Astrocyte of the hippocampus (primary cell): ENCODE results near the gene FIGLA.
"Not testable (repeated sequence)": the region's sequence is repeated elsewhere in the genome, so short reads cannot be mapped to it uniquely, and the experiment has no call there.

Source experiments
- DNase-seq: peaks from one replicate; pipeline ENCODE4 v3.0.0; 2011; ENCODE audit warnings: low read depth, low spot score

FIGLA gene

DNA sequence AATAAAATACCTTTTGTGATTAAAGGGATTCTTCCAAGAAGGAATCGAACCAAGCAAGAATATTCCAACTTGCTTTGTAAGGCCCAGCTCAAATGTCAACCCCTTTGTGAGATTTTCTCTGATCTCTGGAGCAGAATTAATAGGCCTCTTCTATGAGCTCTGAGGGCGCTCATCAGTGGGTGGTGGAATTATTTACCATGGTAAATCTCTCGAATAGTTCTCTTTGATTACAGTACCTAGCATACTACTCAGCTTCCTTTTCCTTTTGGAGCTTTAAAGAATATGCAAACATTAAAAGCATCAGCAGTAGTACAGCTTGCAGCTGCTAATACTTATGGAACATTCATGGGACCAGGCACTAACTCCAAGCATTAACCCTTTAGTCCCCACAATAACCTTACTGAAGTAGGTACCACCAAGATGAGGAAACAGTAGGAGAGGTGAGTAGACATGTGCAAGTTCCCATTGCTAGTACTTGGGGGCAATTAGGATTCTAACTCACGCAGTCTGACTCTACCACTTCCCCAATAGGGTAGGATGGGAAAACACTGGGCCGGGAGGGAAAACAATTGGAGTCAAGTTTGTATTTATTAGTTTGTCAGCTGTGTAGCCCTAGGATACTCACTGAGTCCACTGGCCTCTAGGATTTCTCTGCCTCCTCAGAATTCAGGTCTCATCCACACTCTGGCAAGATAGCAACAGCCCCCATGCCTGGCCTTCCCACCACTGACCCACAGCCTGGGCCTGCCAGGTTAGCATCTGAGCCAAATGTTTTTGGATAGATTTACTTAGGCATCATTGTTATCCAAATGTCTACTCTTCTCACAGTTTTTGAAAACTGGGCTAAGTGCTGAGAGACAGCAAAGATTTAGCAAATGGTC is 44.1 kb downstream of the FIGLA start:
- peak; percentile 67 for DNase-seq

- no peak for DNase-seq
These were observed 45.1 kb downstream of the FIGLA start for GRCh38 chr2:70745276-70745825.

GRCh38 chr2:70744397-70744796 is 46.0 kb downstream of the FIGLA start:
- no peak for DNase-seq

- no peak for DNase-seq
These were observed 46.8 kb downstream of the FIGLA start for GRCh38 chr2:70743677-70744076.

DNA sequence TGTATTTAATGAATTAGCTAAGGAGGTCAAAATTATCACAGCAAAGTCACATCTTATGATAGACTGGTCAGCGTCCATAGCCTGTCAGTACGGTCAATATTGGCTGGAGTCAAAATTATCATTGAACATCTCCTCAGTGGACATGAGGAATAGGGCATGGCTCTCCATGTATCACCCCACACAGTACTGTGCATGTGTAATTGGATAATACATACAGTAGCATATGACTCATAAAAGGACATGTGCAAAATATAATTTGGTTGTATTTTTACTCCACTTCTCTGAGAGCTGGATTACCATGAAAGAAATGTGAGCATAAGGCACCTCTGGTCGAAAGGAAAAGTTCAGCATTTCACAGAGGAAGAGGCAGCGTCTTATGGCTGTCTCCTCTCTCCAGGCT is 47.4 kb downstream of the FIGLA start:
- no peak for DNase-seq

GRCh38 chr2:70739492-70739891 is 51.0 kb downstream of the FIGLA start:
- DNase-seq: not testable (repeated sequence)

DNA sequence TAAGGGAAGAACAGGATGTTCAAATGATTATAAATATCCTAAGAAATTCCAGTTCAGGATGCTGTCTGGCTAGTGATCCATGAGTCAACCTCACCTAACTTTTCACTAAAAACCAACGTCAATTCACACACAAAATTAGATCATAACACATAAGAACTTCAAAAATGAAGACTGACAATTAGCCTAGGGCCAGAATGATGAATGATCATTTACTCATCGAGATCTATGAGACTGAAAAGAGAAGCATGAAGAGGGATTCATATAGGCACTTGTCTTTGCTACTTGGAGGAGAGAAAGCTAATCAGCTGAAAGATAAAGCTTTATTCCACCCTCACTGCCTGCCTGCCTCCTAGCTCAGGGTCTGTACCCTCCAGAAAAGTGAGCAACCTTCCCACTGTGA is 52.3 kb downstream of the FIGLA start:
- DNase-seq: no peak

DNA sequence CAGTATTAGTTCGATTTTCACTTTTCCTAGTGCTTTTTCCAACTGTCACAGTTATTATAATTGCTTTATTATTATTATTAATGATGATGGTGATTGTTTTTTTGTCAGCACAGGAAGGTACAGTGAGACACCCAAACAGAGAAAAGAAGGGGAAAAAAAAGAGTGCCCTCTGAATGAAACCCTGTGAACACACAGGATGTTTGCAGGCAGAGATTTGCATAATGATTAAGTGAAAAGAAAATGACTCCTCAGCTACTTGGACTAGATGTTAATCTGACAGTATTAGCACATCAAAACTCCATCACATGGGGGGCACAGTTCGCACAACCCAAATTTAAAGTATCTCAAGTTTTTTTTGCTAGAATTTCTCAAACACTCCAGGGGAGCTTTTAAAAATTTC is 55.4 kb downstream of the FIGLA start:
- no peak for DNase-seq

DNA sequence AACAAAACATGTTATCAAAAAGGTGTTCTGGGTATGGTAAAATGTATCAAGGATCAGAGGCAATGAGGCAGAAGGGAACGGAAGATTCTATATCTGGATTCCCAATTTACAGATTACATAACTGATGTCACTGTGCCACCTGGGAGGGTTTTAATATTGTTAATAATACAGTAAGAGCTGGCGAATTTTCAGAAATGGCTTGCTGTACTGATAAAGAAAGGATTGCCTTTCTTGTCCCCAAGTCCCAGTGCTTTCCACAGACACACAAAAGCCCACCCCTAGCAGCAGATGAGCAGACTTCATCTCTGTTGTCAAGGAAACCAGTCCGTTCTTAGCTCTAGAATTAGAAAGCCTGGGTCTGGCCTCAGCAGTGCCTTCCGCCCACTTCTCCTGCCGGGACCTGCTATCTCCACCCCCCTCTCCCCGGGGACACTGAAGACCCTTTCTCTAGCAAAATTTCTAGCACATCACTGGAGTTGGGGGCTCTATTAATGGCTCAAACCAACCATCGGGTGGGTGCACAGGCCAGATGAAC is 56.7 kb downstream of the FIGLA start:
- no peak for DNase-seq

DNA sequence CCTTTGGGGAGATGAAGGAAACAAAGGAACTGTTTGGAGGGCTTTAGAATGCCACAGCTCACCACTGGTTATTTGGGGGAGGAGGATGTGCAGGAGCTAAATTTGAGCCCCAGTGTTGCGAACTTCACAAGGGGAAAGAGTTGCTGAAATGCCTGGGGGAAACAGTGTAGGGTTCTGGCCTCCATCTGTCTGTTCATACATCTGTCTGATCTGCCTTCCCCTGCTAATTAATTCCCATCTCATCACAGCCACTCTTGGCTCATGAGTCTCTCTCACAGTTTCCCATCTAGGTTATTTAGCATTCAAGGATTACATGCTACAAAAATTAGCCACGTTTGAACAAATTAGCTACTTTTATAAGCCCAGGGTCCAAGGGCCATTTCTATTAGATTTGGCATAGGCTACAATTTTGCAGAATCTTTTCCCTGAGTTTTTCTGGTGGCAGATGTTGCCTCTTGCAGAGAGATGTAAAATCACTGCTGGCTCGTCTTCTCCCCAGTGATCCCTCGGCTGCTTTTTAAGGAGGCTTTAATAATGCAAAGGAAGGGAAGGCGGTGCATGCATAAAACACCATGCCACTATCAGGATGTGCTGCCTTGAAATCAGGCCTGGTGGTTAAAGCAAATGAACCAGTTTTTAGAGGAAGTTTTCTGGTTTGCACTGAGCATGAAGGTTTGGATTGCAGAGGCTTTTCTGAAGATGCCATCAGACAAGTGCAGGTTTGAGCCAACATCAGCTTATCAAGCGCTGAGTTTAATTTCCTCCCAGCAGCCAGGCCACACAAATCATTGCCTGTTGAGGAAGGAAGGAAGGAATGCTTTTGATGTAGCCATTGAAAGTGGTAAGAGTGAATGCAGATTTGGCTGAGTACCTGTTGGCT is 57.4 kb downstream of the FIGLA start:
- DNase-seq: peak; percentile 22

GRCh38 chr2:70730730-70731129 is 59.7 kb downstream of the FIGLA start:
- DNase-seq: no peak

DNA sequence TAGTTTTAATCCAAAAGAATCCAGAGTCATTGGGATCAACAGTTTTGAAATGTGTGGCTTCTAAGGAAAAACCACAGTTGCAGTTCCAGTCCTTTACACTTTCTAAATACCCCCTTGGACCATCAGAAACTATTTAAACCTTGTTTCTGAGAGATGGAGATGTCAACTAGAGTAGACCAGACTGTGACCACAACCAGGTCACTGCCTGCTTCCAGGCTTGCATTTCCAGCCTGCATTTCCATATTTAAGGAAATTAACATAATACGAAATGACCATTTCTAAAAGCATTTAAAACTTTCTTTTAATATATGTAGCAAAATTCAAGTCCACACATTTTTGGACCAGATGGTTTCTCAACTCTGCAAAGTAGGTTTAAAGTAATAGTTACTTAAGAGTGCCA is 60.8 kb downstream of the FIGLA start:
- DNase-seq: peak; percentile 16

DNA sequence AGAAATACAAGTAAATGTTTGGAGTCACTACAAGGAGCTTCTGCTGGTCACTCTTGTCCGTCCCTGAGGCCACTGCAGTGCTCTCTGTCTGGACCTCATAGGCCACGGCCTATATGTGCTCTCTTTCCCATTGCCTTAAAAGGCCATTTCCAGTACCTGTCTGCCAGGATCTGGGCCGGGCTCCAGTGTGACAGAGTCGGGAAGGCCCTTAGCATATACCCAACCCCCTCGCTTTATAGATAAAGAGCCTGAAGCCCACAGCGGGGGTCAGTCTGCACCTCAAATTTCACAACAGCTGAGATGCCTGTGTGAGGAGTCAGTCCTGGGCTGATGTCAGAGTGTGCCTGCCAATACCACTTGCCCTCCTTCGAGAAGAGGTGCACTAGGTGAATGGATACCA is 62.3 kb downstream of the FIGLA start:
- DNase-seq: peak; percentile 22
